DOHH2 (cell line): ENCODE results near the gene HHATL.

Experiments
- EZH2phosphoT487 ChIP-seq: fragments of 200-600 bp; sonication (generic); IDR thresholded peaks from 2 replicates; pipeline ENCODE4 v1.6.1; 2017; ENCODE audit warnings: borderline replicate concordance, mild to moderate bottlenecking, antibody characterized with exemption, low read length, moderate library complexity, mixed read lengths
- TF ChIP-seq, protein P1 (sequence below): fragments of 200-600 bp; sonication (generic); IDR thresholded peaks from one replicate; pipeline ENCODE4 v1.5.1; 2014; ENCODE audit warnings: antibody characterized with exemption, mild to moderate bottlenecking, low read depth, low read length; ENCODE audit not compliant: poor library complexity, severe bottlenecking

DNA sequence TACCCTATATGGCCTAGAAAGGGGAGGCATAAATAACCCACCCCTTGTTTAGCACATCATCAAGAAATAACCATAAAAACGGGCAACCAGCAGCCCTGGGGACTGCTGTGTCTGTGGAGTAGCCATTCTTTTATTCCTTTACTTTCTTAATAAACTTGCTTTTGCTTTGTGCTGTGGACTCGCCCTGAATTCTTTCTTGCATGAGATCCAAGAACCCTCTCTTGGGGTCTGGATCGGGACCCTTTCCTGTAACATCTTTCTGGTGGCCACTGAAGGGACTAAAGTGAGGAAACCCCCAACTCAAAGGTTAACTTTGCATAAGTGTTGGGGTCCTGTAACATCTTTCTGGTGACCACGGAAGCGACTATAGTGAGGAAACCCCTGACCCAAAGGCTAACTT, 15.7 kb upstream of the HHATL start:
- TF ChIP-seq, protein P1, sequence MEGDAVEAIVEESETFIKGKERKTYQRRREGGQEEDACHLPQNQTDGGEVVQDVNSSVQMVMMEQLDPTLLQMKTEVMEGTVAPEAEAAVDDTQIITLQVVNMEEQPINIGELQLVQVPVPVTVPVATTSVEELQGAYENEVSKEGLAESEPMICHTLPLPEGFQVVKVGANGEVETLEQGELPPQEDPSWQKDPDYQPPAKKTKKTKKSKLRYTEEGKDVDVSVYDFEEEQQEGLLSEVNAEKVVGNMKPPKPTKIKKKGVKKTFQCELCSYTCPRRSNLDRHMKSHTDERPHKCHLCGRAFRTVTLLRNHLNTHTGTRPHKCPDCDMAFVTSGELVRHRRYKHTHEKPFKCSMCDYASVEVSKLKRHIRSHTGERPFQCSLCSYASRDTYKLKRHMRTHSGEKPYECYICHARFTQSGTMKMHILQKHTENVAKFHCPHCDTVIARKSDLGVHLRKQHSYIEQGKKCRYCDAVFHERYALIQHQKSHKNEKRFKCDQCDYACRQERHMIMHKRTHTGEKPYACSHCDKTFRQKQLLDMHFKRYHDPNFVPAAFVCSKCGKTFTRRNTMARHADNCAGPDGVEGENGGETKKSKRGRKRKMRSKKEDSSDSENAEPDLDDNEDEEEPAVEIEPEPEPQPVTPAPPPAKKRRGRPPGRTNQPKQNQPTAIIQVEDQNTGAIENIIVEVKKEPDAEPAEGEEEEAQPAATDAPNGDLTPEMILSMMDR = no peak
- no peak for TF ChIP-seq EZH2phosphoT487
